Measurements from ENCODE around the gene COLEC12.

Gene COLEC12

DNA sequence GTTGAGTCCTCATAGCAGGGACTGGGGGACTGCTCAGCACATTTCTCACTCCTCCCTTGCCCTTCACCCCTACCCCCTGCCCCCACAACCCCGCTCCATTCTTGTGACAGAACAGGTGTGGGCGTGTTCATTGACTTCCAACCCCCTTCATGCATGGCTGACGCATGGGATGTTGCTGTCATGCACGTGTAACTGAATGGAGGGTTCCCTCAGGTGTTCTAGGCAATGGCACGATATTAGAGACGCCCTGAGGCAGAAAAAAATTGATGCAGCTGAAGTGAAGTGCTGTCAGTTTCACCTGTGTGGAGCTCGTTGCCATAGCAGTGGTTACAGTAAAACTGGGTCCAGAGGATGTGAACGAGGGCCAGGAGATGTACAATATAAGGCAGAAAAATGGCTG lies 226.2 kb downstream of the COLEC12 start:
- H3K27ac ChIP-seq (ENCODE audit: extremely low read depth, low read depth, low read length), result no peak overlapping the region
- H3K36me3 ChIP-seq (ENCODE audit: control insufficient read depth in 2 of 2, insufficient read depth in 1 of 2, low read length in 2 of 2), result peaks cover 0 to 3% of the 10 kb centered on the region in 2 experiments; a peak in 1 of 3 replicates
- POLR2A ChIA-PET, result no interaction called here
- H3K4me1 ChIP-seq (ENCODE audit: control insufficient read depth, insufficient read depth, low read length), result no peaks in the 10 kb centered on the region
- no peaks in the 10 kb centered on the region; the same call in 1 of the 2 replicates for H3K9me3 ChIP-seq (ENCODE audit: control insufficient read depth, insufficient read depth, low read depth, low read length)
- TF ChIP-seq, protein P1, sequence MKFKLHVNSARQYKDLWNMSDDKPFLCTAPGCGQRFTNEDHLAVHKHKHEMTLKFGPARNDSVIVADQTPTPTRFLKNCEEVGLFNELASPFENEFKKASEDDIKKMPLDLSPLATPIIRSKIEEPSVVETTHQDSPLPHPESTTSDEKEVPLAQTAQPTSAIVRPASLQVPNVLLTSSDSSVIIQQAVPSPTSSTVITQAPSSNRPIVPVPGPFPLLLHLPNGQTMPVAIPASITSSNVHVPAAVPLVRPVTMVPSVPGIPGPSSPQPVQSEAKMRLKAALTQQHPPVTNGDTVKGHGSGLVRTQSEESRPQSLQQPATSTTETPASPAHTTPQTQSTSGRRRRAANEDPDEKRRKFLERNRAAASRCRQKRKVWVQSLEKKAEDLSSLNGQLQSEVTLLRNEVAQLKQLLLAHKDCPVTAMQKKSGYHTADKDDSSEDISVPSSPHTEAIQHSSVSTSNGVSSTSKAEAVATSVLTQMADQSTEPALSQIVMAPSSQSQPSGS (tag by site-specific recombination; IDR thresholded peaks at IDR 0.05; ENCODE audit: low read depth), result no peak
- TF ChIP-seq, protein P2, sequence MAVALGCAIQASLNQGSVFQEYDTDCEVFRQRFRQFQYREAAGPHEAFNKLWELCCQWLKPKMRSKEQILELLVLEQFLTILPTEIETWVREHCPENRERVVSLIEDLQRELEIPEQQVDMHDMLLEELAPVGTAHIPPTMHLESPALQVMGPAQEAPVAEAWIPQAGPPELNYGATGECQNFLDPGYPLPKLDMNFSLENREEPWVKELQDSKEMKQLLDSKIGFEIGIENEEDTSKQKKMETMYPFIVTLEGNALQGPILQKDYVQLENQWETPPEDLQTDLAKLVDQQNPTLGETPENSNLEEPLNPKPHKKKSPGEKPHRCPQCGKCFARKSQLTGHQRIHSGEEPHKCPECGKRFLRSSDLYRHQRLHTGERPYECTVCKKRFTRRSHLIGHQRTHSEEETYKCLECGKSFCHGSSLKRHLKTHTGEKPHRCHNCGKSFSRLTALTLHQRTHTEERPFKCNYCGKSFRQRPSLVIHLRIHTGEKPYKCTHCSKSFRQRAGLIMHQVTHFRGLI (tag by site-specific recombination; IDR thresholded peaks at IDR 0.05), result no peak
- TF ChIP-seq ZNF777 (tag by site-specific recombination; IDR thresholded peaks at IDR 0.05; ENCODE audit: borderline replicate concordance) (no peak), ZNF623 (tag by site-specific recombination; IDR thresholded peaks at IDR 0.05) (no peak), ZNF354C (tag by site-specific recombination; IDR thresholded peaks at IDR 0.05; ENCODE audit: borderline replicate concordance, low read depth) (no peak), ZNF394 (tag by site-specific recombination; IDR thresholded peaks at IDR 0.05; ENCODE audit: borderline replicate concordance) (no peak), ZNF221 (tag by site-specific recombination; IDR thresholded peaks at IDR 0.05; ENCODE audit: borderline replicate concordance) (no peak), GLIS1 (tag by site-specific recombination; IDR thresholded peaks at IDR 0.05) (no peak), ZNF837 (tag by site-specific recombination; IDR thresholded peaks at IDR 0.05) (no peak), ZNF341 (tag by site-specific recombination; IDR thresholded peaks at IDR 0.05; ENCODE audit: low read depth) (no peak), OVOL3 (tag by site-specific recombination; IDR thresholded peaks at IDR 0.05) (no peak), ZNF585B (tag by site-specific recombination; IDR thresholded peaks at IDR 0.05) (no peak), ZNF785 (tag by site-specific recombination; IDR thresholded peaks at IDR 0.05) (no peak), SP7 (tag by site-specific recombination; IDR thresholded peaks at IDR 0.05) (no peak), ZNF302 (tag by site-specific recombination; IDR thresholded peaks at IDR 0.05; ENCODE audit: low read depth) (no peak), ZNF791 (tag by site-specific recombination; IDR thresholded peaks at IDR 0.05) (no peak), ZNF433 (tag by site-specific recombination; IDR thresholded peaks at IDR 0.05; ENCODE audit: low read depth) (no peak)
- TF ChIP-seq, protein P3, sequence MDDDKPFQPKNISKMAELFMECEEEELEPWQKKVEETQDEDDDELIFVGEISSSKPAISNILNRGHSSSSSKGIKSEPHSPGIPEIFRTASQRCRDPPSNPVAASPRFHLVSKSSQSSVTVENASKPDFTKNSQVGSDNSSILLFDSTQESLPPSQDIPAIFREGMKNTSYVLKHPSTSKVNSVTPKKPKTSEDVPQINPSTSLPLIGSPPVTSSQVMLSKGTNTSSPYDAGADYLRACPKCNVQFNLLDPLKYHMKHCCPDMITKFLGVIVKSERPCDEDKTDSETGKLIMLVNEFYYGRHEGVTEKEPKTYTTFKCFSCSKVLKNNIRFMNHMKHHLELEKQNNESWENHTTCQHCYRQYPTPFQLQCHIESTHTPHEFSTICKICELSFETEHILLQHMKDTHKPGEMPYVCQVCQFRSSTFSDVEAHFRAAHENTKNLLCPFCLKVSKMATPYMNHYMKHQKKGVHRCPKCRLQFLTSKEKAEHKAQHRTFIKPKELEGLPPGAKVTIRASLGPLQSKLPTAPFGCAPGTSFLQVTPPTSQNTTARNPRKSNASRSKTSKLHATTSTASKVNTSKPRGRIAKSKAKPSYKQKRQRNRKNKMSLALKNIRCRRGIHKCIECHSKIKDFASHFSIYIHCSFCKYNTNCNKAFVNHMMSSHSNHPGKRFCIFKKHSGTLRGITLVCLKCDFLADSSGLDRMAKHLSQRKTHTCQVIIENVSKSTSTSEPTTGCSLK (tag by site-specific recombination; IDR thresholded peaks at IDR 0.05), result no peak
- TF ChIP-seq, protein P4, sequence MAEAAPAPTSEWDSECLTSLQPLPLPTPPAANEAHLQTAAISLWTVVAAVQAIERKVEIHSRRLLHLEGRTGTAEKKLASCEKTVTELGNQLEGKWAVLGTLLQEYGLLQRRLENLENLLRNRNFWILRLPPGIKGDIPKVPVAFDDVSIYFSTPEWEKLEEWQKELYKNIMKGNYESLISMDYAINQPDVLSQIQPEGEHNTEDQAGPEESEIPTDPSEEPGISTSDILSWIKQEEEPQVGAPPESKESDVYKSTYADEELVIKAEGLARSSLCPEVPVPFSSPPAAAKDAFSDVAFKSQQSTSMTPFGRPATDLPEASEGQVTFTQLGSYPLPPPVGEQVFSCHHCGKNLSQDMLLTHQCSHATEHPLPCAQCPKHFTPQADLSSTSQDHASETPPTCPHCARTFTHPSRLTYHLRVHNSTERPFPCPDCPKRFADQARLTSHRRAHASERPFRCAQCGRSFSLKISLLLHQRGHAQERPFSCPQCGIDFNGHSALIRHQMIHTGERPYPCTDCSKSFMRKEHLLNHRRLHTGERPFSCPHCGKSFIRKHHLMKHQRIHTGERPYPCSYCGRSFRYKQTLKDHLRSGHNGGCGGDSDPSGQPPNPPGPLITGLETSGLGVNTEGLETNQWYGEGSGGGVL (tag by site-specific recombination; IDR thresholded peaks at IDR 0.05), result no peak
- no peak overlapping the region for H3K4me3 ChIP-seq (ENCODE audit: low read depth, low read length)
- CTCF ChIA-PET, result interaction anchor here (1.0 kb wide), 1 partner anchor 350 kb away, joined by 4 read pairs; no protein-coding TSS in a partner anchor

All from HEK293 (cell line).